HL-60 (cell line): Measurements from ENCODE around the gene AKIRIN1.

Experiments used
- GABPA ChIP-seq: IDR thresholded peaks from 2 replicates; pipeline ENCODE4 v1.6.1; 2012; ENCODE audit warnings: low read depth
- POLR2AphosphoS5 ChIP-seq: IDR thresholded peaks from 2 replicates; pipeline ENCODE4 v1.6.1; 2012; ENCODE audit warnings: low read depth
- SPI1 ChIP-seq: IDR thresholded peaks from 2 replicates; pipeline ENCODE4 v1.6.1; 2012; ENCODE audit warnings: low read depth, mild to moderate bottlenecking, borderline replicate concordance
- TF ChIP-seq, protein P1 (sequence below): IDR thresholded peaks from one replicate; pipeline ENCODE4 v1.5.1; 2011; ENCODE audit warnings: low read length, control low read depth, inconsistent platforms; ENCODE audit not compliant: insufficient read depth
- TF ChIP-seq, protein P2 (sequence below): IDR thresholded peaks from 2 replicates; pipeline ENCODE4 v1.6.1; 2012; ENCODE audit warnings: low read depth; ENCODE audit not compliant: insufficient replicate concordance

DNA sequence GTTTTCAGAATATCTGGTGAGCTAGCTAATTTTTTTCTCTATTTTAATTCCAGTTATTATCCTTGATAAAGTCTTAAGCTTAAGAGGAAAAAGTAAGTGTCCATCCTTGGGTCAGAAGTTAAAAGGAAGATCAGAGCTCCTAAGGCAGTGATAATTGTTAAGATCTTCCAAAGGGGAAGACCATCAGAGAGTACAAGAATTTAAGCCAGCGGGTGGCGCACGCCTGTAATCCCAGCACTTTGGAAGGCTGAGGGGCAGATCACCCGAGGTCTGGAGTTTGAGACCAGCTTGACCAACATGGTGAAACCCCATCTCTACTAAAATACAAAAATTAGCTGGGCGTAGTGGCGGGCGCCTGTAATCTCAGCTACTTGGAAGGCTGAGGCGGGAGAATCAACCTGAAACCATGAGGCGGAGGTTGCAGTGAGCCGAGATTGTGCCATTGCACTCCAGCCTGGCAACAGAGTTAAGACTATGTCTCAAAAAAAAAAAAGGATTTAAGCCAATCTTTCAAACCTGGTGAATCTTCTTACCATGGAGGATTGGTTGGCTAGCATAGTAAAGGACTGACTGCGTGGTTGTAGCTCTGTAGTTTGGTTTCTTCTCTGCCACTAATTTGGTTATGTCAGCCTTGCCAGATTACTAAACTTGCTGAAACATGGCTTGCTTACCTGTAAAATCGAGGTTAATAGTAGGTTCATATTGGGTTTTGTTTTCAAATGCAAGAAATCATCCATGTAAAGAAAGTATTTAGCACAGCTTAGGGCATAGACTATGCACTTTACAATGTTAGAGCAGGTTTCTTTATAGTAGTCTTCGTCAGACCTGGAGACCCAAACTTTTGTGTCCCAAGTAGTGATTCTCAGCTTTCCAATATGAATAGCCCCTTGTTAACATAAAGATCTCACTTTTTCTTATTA lies 15.9 kb downstream of the AKIRIN1 start:
- TF ChIP-seq, protein P1, sequence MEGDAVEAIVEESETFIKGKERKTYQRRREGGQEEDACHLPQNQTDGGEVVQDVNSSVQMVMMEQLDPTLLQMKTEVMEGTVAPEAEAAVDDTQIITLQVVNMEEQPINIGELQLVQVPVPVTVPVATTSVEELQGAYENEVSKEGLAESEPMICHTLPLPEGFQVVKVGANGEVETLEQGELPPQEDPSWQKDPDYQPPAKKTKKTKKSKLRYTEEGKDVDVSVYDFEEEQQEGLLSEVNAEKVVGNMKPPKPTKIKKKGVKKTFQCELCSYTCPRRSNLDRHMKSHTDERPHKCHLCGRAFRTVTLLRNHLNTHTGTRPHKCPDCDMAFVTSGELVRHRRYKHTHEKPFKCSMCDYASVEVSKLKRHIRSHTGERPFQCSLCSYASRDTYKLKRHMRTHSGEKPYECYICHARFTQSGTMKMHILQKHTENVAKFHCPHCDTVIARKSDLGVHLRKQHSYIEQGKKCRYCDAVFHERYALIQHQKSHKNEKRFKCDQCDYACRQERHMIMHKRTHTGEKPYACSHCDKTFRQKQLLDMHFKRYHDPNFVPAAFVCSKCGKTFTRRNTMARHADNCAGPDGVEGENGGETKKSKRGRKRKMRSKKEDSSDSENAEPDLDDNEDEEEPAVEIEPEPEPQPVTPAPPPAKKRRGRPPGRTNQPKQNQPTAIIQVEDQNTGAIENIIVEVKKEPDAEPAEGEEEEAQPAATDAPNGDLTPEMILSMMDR, result no peak
- TF ChIP-seq POLR2AphosphoS5 (0 out of 2 replicates have a peak, but pooled peaks have one; percentile 16), SPI1 (no peak), GABPA (no peak)
- TF ChIP-seq, protein P2, sequence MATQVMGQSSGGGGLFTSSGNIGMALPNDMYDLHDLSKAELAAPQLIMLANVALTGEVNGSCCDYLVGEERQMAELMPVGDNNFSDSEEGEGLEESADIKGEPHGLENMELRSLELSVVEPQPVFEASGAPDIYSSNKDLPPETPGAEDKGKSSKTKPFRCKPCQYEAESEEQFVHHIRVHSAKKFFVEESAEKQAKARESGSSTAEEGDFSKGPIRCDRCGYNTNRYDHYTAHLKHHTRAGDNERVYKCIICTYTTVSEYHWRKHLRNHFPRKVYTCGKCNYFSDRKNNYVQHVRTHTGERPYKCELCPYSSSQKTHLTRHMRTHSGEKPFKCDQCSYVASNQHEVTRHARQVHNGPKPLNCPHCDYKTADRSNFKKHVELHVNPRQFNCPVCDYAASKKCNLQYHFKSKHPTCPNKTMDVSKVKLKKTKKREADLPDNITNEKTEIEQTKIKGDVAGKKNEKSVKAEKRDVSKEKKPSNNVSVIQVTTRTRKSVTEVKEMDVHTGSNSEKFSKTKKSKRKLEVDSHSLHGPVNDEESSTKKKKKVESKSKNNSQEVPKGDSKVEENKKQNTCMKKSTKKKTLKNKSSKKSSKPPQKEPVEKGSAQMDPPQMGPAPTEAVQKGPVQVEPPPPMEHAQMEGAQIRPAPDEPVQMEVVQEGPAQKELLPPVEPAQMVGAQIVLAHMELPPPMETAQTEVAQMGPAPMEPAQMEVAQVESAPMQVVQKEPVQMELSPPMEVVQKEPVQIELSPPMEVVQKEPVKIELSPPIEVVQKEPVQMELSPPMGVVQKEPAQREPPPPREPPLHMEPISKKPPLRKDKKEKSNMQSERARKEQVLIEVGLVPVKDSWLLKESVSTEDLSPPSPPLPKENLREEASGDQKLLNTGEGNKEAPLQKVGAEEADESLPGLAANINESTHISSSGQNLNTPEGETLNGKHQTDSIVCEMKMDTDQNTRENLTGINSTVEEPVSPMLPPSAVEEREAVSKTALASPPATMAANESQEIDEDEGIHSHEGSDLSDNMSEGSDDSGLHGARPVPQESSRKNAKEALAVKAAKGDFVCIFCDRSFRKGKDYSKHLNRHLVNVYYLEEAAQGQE, result no peak
